Muscle of leg (tissue), 11 donors: Measurements from ENCODE around the gene TNXB. TPM values are rescaled to one million over a fixed set of nuclear protein-coding genes. Genes with fewer than 3 reads are reported as not detected.
"Not testable (repeated sequence)": the region's sequence is repeated elsewhere in the genome, so short reads cannot be mapped to it uniquely, and the experiment has no call there.

Source experiments
- DNase-seq: peaks from one replicate; pipeline ENCODE4 v3.0.0; 2013
- H3K27ac ChIP-seq: one replicate; pipeline ENCODE4 v1.5.1; 2013; ENCODE audit warnings: mild to moderate bottlenecking, low read length, control low read depth
- H3K27me3 ChIP-seq: one replicate; pipeline ENCODE4 v1.6.1; 2013; ENCODE audit warnings: low read length; ENCODE audit not compliant: control insufficient read depth, insufficient read depth
- H3K36me3 ChIP-seq: one replicate; pipeline ENCODE4 v1.6.1; 2013; ENCODE audit warnings: low read length; ENCODE audit not compliant: control insufficient read depth, insufficient read depth
- H3K4me1 ChIP-seq: one replicate; pipeline ENCODE4 v1.6.1; 2013; ENCODE audit warnings: low read length; ENCODE audit not compliant: control insufficient read depth, insufficient read depth
- H3K4me3 ChIP-seq: one replicate; pipeline ENCODE4 v1.5.1; 2013; ENCODE audit warnings: low read length, control low read depth
- H3K9me3 ChIP-seq: replicated peaks from 2 replicates; pipeline ENCODE4 v1.6.1; 2013; ENCODE audit warnings: low read depth, low read length; ENCODE audit not compliant: control insufficient read depth
- WGBS: methylation state at CpG from one replicate; pipeline ENCODE4 v1.1.5; 2013; ENCODE audit warnings: missing lambda C conversion rate; ENCODE audit not compliant: insufficient coverage; 5-methylcytosine and 5-hydroxymethylcytosine counted together
- polyA plus RNA-seq, 8 donors: library from polyadenylated mRNA; unstranded; fragments of 120-200 nt; gene quantifications; one replicate each; pipeline versions ENCODE4 v1.2.1 to v1.2.3, GENCODE V29; 2013; ENCODE audit warnings: inconsistent platforms in 1 of 8, low replicate concordance in 1 of 8; ENCODE audit not compliant: insufficient read length in 8 of 8, insufficient read depth in 1 of 8
- total RNA-seq: library from RNA; stranded (reverse); fragments of 120-200 nt; gene quantifications from one replicate; pipeline ENCODE4 v1.2.4, GENCODE V29; 2013

The TNXB gene
- total and polyA plus RNA-seq, 9 donors = 100.0 to 207 (median 116) TPM

DNA sequence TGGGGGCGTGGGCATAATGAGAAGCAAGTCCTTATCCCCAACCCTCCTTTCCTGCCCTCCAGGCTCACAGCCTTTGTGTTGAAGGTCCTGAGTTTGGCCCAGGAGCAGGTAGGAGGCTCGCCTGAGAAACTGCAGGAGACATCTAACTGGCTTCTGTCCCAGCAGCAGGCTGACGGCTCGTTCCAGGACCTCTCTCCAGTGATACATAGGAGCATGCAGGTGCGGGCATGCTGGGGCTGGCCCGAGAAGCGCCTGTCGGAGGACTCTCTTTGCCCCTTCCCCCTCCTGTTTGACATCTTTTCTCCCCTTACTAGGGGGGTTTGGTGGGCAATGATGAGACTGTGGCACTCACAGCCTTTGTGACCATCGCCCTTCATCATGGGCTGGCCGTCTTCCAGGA, 80.5 kb downstream of the TNXB start:
- H3K36me3 ChIP-seq, H3K27ac ChIP-seq, H3K9me3 ChIP-seq, H3K27me3 ChIP-seq, DNase-seq, H3K4me3 ChIP-seq, H3K4me1 ChIP-seq: not testable (repeated sequence)
- no CpG with 5 or more reads among the region's 10 CpGs for WGBS

DNA sequence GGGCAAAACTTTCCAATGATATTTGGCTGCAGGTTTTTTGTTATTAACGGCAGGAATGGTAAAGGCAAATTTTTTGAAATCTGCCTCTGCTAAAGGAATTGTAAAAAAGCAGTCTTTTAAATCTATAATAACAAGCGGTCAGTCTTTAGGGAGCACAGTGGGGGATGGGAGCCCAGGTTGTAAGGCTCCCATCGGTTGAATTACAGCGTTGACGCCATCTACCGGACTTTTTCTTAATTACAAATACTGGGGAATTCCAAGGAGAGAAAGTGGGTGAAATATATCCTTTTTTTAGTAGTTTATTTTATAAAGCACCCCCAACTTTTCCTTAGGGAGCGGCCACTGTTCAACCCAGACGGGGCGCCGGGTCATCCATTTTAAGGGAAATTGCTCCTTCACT, 87.0 kb downstream of the TNXB start:
- H3K27me3 ChIP-seq, H3K4me3 ChIP-seq, H3K27ac ChIP-seq, H3K4me1 ChIP-seq, H3K36me3 ChIP-seq, DNase-seq, H3K9me3 ChIP-seq: not testable (repeated sequence)
- WGBS = no CpG with 5 or more reads among the region's 10 CpGs

DNA sequence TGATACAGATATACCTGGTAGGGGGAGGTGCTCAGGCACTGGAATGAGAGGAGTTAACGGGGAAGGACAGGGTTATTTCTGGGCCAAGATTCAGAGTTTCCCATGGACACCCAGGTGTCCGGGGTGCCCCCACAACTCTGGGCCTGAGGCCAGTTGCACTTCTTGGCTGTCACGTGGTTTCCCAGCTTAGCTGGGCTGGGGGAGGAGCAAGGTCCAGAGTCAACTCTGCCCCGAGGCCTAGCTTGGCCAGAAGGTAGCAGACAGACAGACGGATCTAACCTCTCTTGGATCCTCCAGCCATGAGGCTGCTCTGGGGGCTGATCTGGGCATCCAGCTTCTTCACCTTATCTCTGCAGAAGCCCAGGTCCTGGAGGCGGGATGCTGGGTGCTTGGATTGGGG, 94.6 kb downstream of the TNXB start, which contains the start of gene C4B:
C4B (plus strand) TSS at position 249 of the 400 bp plus-strand sequence; CDS start at position 300, 51 bp downstream.
- DNase-seq, H3K4me3 ChIP-seq, H3K36me3 ChIP-seq, H3K27ac ChIP-seq, H3K9me3 ChIP-seq, H3K4me1 ChIP-seq, H3K27me3 ChIP-seq: not testable (repeated sequence)
- no CpG with 5 or more reads among the region's 6 CpGs for WGBS

DNA sequence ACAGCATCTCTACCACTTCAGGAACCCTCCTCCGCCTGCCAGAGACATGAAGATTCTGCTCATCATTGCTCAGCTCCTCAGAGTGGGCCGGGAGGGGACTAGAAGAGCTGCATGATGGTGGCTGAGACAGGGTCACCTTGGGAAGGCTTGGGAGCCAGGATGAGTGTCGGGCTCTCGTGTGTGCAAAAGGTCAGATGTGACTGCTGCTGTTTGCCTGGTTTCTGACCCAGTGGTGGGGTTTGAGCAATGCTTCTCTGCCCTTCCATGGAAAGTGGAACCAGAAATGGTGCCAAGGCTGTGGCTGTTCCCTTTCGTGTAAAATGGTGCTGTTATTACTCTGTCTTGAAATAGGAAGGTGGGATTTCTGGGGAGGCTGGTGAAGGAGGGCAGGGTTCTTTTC, 95.4 kb downstream of the TNXB start:
- H3K4me3 ChIP-seq, DNase-seq, H3K36me3 ChIP-seq, H3K9me3 ChIP-seq, H3K4me1 ChIP-seq, H3K27ac ChIP-seq, H3K27me3 ChIP-seq: not testable (repeated sequence)
- WGBS = no CpG with 5 or more reads among the region's 5 CpGs

DNA sequence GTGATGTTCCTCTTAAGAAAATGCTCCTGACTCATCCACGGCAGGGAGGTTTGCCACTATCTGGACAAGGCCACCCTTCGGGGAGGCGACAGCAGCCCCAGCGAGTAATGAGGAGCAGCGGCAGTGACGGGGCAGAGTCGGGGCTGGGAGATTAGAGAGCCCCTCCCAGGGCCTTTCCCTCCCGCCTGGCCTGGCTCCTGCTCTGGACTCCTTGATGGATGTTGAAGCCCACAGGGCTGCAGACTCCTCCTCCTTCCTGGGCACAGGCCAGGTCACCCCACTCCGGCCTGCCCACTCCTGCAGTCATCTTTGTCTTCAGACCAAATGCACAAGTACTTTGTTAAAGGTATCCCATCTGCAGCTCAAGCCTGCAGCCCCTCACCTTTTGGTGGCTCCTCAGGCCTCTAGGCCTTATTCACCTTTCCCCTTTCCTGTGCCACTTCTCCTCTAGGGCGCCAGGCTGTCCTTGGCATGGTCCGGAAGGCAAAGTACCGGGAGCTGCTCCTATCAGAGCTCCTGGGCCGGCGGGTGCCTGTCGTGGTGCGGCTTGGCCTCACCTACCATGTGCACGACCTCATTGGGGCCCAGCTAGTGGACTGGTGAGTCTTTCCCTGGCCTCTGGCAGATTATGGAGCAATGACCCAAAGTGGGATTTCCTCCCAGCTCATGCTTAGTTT, 96.1 kb downstream of the TNXB start:
- H3K36me3 ChIP-seq, H3K4me1 ChIP-seq, H3K9me3 ChIP-seq, H3K27me3 ChIP-seq, H3K4me3 ChIP-seq, H3K27ac ChIP-seq, DNase-seq: not testable (repeated sequence)
- no CpG with 5 or more reads among the region's 17 CpGs for WGBS

DNA sequence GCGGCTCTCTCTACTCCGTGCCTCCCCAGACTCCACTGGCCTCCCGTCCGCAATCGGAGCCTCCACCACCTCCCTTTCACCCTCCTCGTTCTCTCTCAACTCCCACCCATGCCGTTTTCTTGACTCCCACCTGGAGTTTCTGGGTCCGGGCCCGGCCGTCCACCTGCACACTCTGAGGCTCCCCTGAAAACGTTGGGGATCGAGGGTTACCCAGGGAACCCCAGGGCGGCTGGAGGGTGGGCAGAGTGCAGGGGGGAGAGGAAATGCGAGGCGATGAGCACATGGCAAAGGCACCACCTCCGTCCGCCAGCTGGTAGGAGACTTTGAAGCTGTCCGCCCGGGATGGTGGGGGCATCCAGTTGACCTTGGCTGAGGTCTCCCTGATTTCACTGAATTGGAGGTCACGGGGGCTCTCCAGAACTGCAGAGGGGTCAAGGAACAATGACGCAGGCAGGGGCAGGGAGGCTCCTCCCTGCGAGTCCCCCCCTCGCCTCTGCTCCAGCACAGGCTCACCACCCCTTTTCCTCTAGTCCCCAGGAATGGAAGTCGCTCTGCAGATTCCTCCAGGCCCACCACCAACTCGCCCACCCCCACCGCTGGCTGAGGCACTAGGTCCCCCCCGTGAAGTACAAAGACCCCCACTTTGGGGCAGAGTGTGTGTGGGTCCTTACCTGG, 98.1 kb downstream of the TNXB start:
- not testable (repeated sequence) for H3K9me3 ChIP-seq, H3K27me3 ChIP-seq, H3K36me3 ChIP-seq, H3K4me1 ChIP-seq, H3K27ac ChIP-seq, H3K4me3 ChIP-seq, DNase-seq
- 82% methylated on average over 3 of the region's 27 CpGs for WGBS

DNA sequence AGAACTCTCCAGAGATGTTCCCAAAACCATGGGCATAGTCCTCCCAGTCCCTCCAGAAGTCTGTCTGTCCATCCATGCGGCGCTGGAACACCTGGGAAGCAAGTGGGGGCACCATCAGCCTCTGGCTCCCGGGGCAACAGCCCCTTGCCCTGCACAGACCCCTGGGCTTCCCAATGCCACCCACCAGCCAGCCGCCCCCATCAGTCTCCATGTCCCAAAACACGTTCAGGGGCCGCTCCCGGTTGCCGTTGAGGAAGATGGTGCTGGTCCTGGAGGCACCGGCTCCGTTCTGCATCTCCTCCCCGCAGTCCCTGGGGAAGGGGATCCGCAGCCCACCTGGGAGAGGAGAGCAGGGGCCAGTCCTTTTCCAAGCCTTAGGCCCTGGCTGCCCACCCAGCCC, 99.6 kb downstream of the TNXB start:
- no CpG with 5 or more reads among the region's 12 CpGs for WGBS

DNA sequence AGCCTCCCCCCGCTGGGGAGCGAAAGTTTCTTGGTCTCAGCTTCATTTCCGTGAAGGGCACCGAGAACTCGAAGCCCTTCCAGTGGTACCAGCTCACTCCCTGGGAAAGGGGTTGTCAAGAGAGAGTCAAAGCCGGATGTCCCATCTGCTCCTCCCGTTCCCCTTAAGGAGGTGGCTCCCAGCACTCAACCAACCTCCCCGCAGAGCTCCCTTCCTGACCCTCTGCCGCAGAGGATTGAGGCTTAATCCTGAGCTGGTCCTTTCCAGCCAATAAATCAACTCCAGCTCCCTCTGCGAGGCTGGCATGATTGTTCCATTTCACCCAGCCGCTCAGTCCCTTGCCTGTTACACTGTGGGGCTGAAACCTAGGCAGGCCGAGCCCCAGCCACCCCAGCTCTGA, 100.5 kb downstream of the TNXB start:
- not testable (repeated sequence) for H3K27me3 ChIP-seq, H3K9me3 ChIP-seq, H3K27ac ChIP-seq, H3K36me3 ChIP-seq, DNase-seq, H3K4me1 ChIP-seq, H3K4me3 ChIP-seq
- 20% methylated on average over 2 of the region's 12 CpGs for WGBS

More for the DNA sequence above, 99.6 kb downstream of the TNXB start:
- not testable (repeated sequence) for H3K4me1 ChIP-seq, H3K4me3 ChIP-seq, H3K27me3 ChIP-seq, DNase-seq, H3K27ac ChIP-seq, H3K36me3 ChIP-seq, H3K9me3 ChIP-seq

DNA sequence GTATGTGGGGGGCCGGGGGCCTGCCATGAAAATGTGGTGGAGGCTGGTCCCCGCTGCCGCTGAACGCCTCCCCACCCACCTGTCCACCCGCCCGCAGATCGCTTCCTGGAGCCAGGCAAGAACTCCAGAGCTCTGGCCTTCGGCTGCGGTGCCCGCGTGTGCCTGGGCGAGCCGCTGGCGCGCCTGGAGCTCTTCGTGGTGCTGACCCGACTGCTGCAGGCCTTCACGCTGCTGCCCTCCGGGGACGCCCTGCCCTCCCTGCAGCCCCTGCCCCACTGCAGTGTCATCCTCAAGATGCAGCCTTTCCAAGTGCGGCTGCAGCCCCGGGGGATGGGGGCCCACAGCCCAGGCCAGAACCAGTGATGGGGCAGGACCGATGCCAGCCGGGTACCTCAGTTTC, 101.1 kb downstream of the TNXB start:
- DNase-seq, H3K9me3 ChIP-seq, H3K27ac ChIP-seq, H3K27me3 ChIP-seq, H3K36me3 ChIP-seq, H3K4me1 ChIP-seq, H3K4me3 ChIP-seq: not testable (repeated sequence)
- no CpG with 5 or more reads among the region's 24 CpGs for WGBS

DNA sequence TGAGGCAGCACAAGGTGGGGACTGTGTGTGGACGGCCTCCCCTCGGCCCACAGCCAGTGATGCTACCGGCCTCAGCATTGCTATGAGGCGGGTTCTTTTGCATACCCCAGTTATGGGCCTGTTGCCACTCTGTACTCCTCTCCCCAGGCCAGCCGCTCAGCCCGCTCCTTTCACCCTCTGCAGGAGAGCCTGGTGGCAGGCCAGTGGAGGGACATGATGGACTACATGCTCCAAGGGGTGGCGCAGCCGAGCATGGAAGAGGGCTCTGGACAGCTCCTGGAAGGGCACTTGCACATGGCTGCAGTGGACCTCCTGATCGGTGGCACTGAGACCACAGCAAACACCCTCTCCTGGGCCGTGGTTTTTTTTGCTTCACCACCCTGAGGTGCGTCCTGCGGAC, 102.1 kb downstream of the TNXB start:
- not testable (repeated sequence) for H3K4me3 ChIP-seq, H3K9me3 ChIP-seq, H3K27ac ChIP-seq, H3K36me3 ChIP-seq, H3K27me3 ChIP-seq, H3K4me1 ChIP-seq, DNase-seq
- WGBS = 70% methylated on average over 3 of the region's 12 CpGs
